Measurements from ENCODE around the gene SSUH2.

Gene SSUH2

GRCh38 chr3:8624612-8625011 lies 20.0 kb downstream of the SSUH2 start:
- Histone ChIP-seq H3K4me1 (ENCODE audit: insufficient read depth, poor library complexity, severe bottlenecking) (peaks cover 6% of the 10 kb centered on the region), H3K27ac (ENCODE audit: poor library complexity, severe bottlenecking) (no peak overlapping the region), H3K9me3 (ENCODE audit: severe bottlenecking) (no peaks in the 10 kb centered on the region), H3K36me3 (ENCODE audit: low read depth) (no peaks in the 10 kb centered on the region), H3K4me3 (ENCODE audit: severe bottlenecking) (no peak overlapping the region), H3K27me3 (ENCODE audit: insufficient read depth, poor library complexity, severe bottlenecking) (no peaks in the 10 kb centered on the region)
- no peak for TF ChIP-seq CTCF (IDR thresholded peaks at IDR 0.05; ENCODE audit: poor library complexity, severe bottlenecking)
- DNase-seq (ENCODE audit: low spot score), result peak; percentile 26
- ATAC-seq (ENCODE audit: low read depth), result no peak

GRCh38 chr3:8623741-8624140 lies 20.9 kb downstream of the SSUH2 start:
- Histone ChIP-seq H3K4me3 (ENCODE audit: severe bottlenecking) (no peak overlapping the region), H3K4me1 (ENCODE audit: insufficient read depth, poor library complexity, severe bottlenecking) (no peaks in the 10 kb centered on the region), H3K27me3 (ENCODE audit: insufficient read depth, poor library complexity, severe bottlenecking) (no peaks in the 10 kb centered on the region), H3K27ac (ENCODE audit: poor library complexity, severe bottlenecking) (no peak overlapping the region), H3K9me3 (ENCODE audit: severe bottlenecking) (no peaks in the 10 kb centered on the region), H3K36me3 (ENCODE audit: low read depth) (no peaks in the 10 kb centered on the region)
- ATAC-seq (ENCODE audit: low read depth) (no peak), DNase-seq (ENCODE audit: low spot score) (peak; percentile 31)
- no peak for TF ChIP-seq CTCF (IDR thresholded peaks at IDR 0.05; ENCODE audit: poor library complexity, severe bottlenecking)

- Histone ChIP-seq H3K9me3 (ENCODE audit: severe bottlenecking) (no peaks in the 10 kb centered on the region), H3K27me3 (ENCODE audit: insufficient read depth, poor library complexity, severe bottlenecking) (no peaks in the 10 kb centered on the region), H3K4me1 (ENCODE audit: insufficient read depth, poor library complexity, severe bottlenecking) (no peaks in the 10 kb centered on the region), H3K4me3 (ENCODE audit: severe bottlenecking) (no peak overlapping the region), H3K27ac (ENCODE audit: poor library complexity, severe bottlenecking) (no peak overlapping the region), H3K36me3 (ENCODE audit: low read depth) (no peaks in the 10 kb centered on the region)
- TF ChIP-seq CTCF (IDR thresholded peaks at IDR 0.05; ENCODE audit: poor library complexity, severe bottlenecking), result peak; percentile 91
- ATAC-seq (ENCODE audit: low read depth) (peak; percentile 88), DNase-seq (ENCODE audit: low spot score) (peak; percentile 60)
Measured at GRCh38 chr3:8622873-8623691, 21.5 kb downstream of the SSUH2 start.

- Histone ChIP-seq H3K9me3 (ENCODE audit: severe bottlenecking) (no peaks in the 10 kb centered on the region), H3K27me3 (ENCODE audit: insufficient read depth, poor library complexity, severe bottlenecking) (no peaks in the 10 kb centered on the region), H3K27ac (ENCODE audit: poor library complexity, severe bottlenecking) (no peak overlapping the region), H3K4me3 (ENCODE audit: severe bottlenecking) (no peak overlapping the region), H3K36me3 (ENCODE audit: low read depth) (no peaks in the 10 kb centered on the region), H3K4me1 (ENCODE audit: insufficient read depth, poor library complexity, severe bottlenecking) (no peaks in the 10 kb centered on the region)
- ATAC-seq (ENCODE audit: low read depth), result no peak
- no peak for TF ChIP-seq CTCF (IDR thresholded peaks at IDR 0.05; ENCODE audit: poor library complexity, severe bottlenecking)
- DNase-seq (ENCODE audit: low spot score), result no peak
Measured at GRCh38 chr3:8621872-8622271, 22.7 kb downstream of the SSUH2 start.

- Histone ChIP-seq H3K27ac (ENCODE audit: poor library complexity, severe bottlenecking) (no peak overlapping the region), H3K4me3 (ENCODE audit: severe bottlenecking) (no peak overlapping the region), H3K36me3 (ENCODE audit: low read depth) (no peaks in the 10 kb centered on the region), H3K27me3 (ENCODE audit: insufficient read depth, poor library complexity, severe bottlenecking) (no peaks in the 10 kb centered on the region), H3K4me1 (ENCODE audit: insufficient read depth, poor library complexity, severe bottlenecking) (no peaks in the 10 kb centered on the region), H3K9me3 (ENCODE audit: severe bottlenecking) (no peaks in the 10 kb centered on the region)
- TF ChIP-seq CTCF (IDR thresholded peaks at IDR 0.05; ENCODE audit: poor library complexity, severe bottlenecking), result no peak
- DNase-seq (ENCODE audit: low spot score) (peak; percentile 14), ATAC-seq (ENCODE audit: low read depth) (no peak)
Measured at GRCh38 chr3:8621141-8621540, 23.5 kb downstream of the SSUH2 start.

Measured in RWPE2 (cell line).